NCI-H82 treated with DMSO at 0.1 percent for 48 hours (cell line): ENCODE results near the gene IRF2BP1.
"Not testable (repeated sequence)": the region's sequence is repeated elsewhere in the genome, so short reads cannot be mapped to it uniquely, and the experiment has no call there.

ENCODE experiments used
- DNase-seq: peaks from one replicate; lab custom pipeline; 2025; ENCODE audit not compliant: unreplicated experiment; lab: John Stamatoyannopoulos, UW

IRF2BP1 gene

GRCh38 chr19:45882652-45883585 is 3.0 kb downstream of the IRF2BP1 start:
- DNase-seq = peak; percentile 33

GRCh38 chr19:45881909-45882528 is 3.9 kb downstream of the IRF2BP1 start:
- DNase-seq = no peak

- DNase-seq = no peak
These were observed 4.6 kb downstream of the IRF2BP1 start for GRCh38 chr19:45881082-45881908.

GRCh38 chr19:45879971-45880370 is 6.0 kb downstream of the IRF2BP1 start:
- DNase-seq = no peak

- DNase-seq = no peak
These were observed 6.9 kb downstream of the IRF2BP1 start for GRCh38 chr19:45879055-45879454.

GRCh38 chr19:45878043-45878794 is 7.7 kb downstream of the IRF2BP1 start:
- no peak for DNase-seq

- DNase-seq = no peak
These were observed 9.3 kb downstream of the IRF2BP1 start for GRCh38 chr19:45876411-45877197.

GRCh38 chr19:45876161-45876410 is 9.9 kb downstream of the IRF2BP1 start:
- no peak for DNase-seq

GRCh38 chr19:45874620-45874966 is 11.3 kb downstream of the IRF2BP1 start:
- no peak for DNase-seq

GRCh38 chr19:45873219-45873772 is 12.6 kb downstream of the IRF2BP1 start:
- DNase-seq = no peak

- DNase-seq = no peak
These were observed 13.6 kb downstream of the IRF2BP1 start for GRCh38 chr19:45872095-45872919.

- no peak for DNase-seq
These were observed 15.1 kb downstream of the IRF2BP1 start for GRCh38 chr19:45870798-45871197.

- not testable (repeated sequence) for DNase-seq
These were observed 18.7 kb downstream of the IRF2BP1 start for GRCh38 chr19:45867241-45867640.

- no peak for DNase-seq
These were observed 19.4 kb downstream of the IRF2BP1 start for GRCh38 chr19:45866400-45867176.

- DNase-seq = no peak
These were observed 20.5 kb downstream of the IRF2BP1 start for GRCh38 chr19:45865269-45865948.

- no peak for DNase-seq
These were observed 21.3 kb downstream of the IRF2BP1 start for GRCh38 chr19:45864629-45865082.

- DNase-seq = peak; percentile 62
These were observed 21.9 kb downstream of the IRF2BP1 start, which contains the start of gene FOXA3 for GRCh38 chr19:45863840-45864628. Gene FOXA3, plus strand, starts transcription at chr19:45864326. Its CDS starts 131 bp downstream, at chr19:45864457.
